PC-9 (cell line): Measurements from ENCODE around the gene EFEMP2. TPM values are rescaled to one million over a fixed set of nuclear protein-coding genes. Genes with fewer than 3 reads are reported as not detected.

Source experiments
- BruUV-seq: library from RNA; stranded (reverse); fragments of 400-500 nt; replicated peaks from 2 replicates; lab custom pipeline; 2021; lab: Mats Ljungman, UMichigan
- CTCF ChIA-PET: fragments of 300-600 bp; sonication (Branson Sonifier 250); formaldehyde crosslinking; loops from one replicate; lab custom pipeline; 2022; ENCODE audit warnings: antibody characterized with exemption; lab: Charles Lee
- POLR2A ChIA-PET: fragments of 300-600 bp; sonication (Branson Sonifier 250); formaldehyde crosslinking; loops from one replicate; lab custom pipeline; 2022; ENCODE audit warnings: antibody characterized with exemption; ENCODE audit not compliant: unreplicated experiment; lab: Charles Lee
- DNase-seq, 2 experiments: peaks; one replicate each; pipeline versions ENCODE4 v3.0.0 to v3.0.0-alpha.2; 2015 to 2022; ENCODE audit warnings: mixed read lengths in 1 of 2
- H2AFZ ChIP-seq: fragments of 200-600 bp; sonication (generic); 2 replicates; pipeline ENCODE4 v1.8.1; 2017; ENCODE audit warnings: antibody characterized with exemption
- H3F3A ChIP-seq: fragments of 200-600 bp; sonication (generic); 2 replicates; pipeline ENCODE4 v1.8.1; 2017; ENCODE audit warnings: antibody characterized with exemption, mild to moderate bottlenecking, low read depth; ENCODE audit not compliant: insufficient read depth
- H3K27ac ChIP-seq: fragments of 200-600 bp; sonication (generic); 2 replicates; pipeline ENCODE4 v1.6.1; 2016; ENCODE audit warnings: mixed run types
- H3K27me3 ChIP-seq: fragments of 200-600 bp; sonication (generic); 2 replicates; pipeline ENCODE4 v1.6.1; 2016; ENCODE audit warnings: low read depth, mixed run types; ENCODE audit not compliant: insufficient read depth
- H3K36me3 ChIP-seq: fragments of 200-600 bp; sonication (generic); 2 replicates; pipeline ENCODE4 v1.6.1; 2016; ENCODE audit warnings: low read depth, mixed run types
- H3K4me1 ChIP-seq: fragments of 200-600 bp; sonication (generic); replicated peaks from 2 replicates; pipeline ENCODE4 v1.6.1; 2016; ENCODE audit warnings: mixed run types; ENCODE audit not compliant: insufficient read depth
- H3K4me2 ChIP-seq: fragments of 200-600 bp; sonication (generic); 2 replicates; pipeline ENCODE4 v1.6.1; 2017; ENCODE audit warnings: mixed run types
- H3K4me3 ChIP-seq: fragments of 200-600 bp; sonication (generic); 2 replicates; pipeline ENCODE4 v1.6.1; 2016; ENCODE audit warnings: mixed run types
- H3K79me2 ChIP-seq: fragments of 200-600 bp; sonication (generic); 2 replicates; pipeline ENCODE4 v1.6.1; 2017; ENCODE audit warnings: low read depth, mixed run types
- H3K9me2 ChIP-seq: fragments of 200-600 bp; sonication (generic); 2 replicates; pipeline ENCODE4 v1.8.1; 2017; ENCODE audit warnings: mild to moderate bottlenecking; ENCODE audit not compliant: insufficient read depth
- H3K9me3 ChIP-seq: fragments of 200-600 bp; sonication (generic); 2 replicates; pipeline ENCODE4 v1.8.1; 2016; ENCODE audit warnings: low read depth; ENCODE audit not compliant: insufficient read depth
- H4K20me1 ChIP-seq: fragments of 200-600 bp; sonication (generic); 2 replicates; pipeline ENCODE4 v1.8.1; 2017; ENCODE audit not compliant: insufficient read depth
- EZH2 ChIP-seq: fragments of 200-600 bp; sonication (generic); IDR thresholded peaks from 2 replicates; pipeline ENCODE4 v1.8.0; 2017; ENCODE audit warnings: antibody characterized with exemption, low read depth
- intact Hi-C: fragments of 100-400 bp; cut with micrococcal nuclease; formaldehyde crosslinking; loops from one replicate; pipeline ENCODE4 v1.10.0; 2022; ENCODE audit not compliant: unreplicated experiment
- total RNA-seq: library from RNA; stranded (reverse); gene quantifications from 2 replicates; pipeline ENCODE4 v1.2.3, GENCODE V29; 2021
- TF ChIP-seq, protein P1 (sequence below): fragments of 200-600 bp; sonication (generic); conservative IDR thresholded peaks from 2 replicates; pipeline ENCODE4 v1.6.1; 2017; ENCODE audit warnings: mixed run types, antibody characterized with exemption, mild to moderate bottlenecking, moderate library complexity

The EFEMP2 gene
- total RNA-seq, 1 experiment from 2014 or later, result 18.1 TPM

DNA sequence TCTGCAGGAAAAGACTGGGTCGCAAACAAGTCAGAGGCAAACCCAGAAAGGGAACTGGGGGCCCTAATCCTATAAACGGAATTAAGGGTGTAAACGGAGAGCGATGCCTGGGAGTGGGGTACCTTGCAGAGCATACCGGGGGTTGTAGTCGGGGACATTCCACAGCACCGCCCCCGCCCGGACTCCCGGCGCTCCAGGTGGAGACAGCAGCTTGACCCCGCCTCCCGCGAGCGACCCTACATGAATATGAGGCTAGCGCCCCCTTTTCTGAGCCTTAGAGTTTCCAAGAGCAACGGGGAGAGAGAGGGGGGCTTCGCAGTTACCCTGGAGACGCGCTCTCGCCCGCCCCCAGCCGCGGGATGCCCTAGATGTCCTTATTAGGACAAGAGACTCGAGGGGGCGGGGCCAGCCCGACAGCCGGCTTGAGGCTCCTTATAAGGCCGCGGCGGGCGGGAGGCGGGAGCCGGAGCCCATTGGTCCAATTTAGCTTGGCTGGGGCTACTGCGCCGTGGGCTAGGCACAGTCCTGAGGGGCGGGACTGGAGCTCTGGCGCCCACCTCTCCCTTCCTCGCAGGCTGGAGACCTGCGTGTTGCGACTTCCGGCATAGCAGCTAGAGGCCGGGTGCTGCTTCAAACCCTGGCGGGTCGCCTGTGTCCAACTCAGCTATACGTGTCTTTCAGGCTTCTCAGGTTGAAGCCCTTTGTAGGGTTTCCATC lies 13.3 kb downstream of the EFEMP2 start:
- Histone ChIP-seq H3K79me2 (peaks cover 61% of the 10 kb centered on the region), H3K4me3 (peak overlapping the region; percentile 96), H3K27me3 (no peaks in the 10 kb centered on the region), H3K4me1 (peaks cover 21% of the 10 kb centered on the region), H3F3A (peaks cover 51% of the 10 kb centered on the region), H3K36me3 (peaks cover 36% of the 10 kb centered on the region), H4K20me1 (peaks cover 32% of the 10 kb centered on the region), H2AFZ (peak overlapping the region; percentile 92), H3K27ac (peak overlapping the region; percentile 79), H3K9me3 (no peaks in the 10 kb centered on the region), H3K4me2 (peak overlapping the region; percentile 88), H3K9me2 (no peaks in the 10 kb centered on the region)
- CTCF ChIA-PET, result interaction anchor here (0.9 to 2.4 kb wide), 6 partner anchors 26 to 163 kb away, joined by 3 to 24 read pairs (median 8); partner anchors contain the start of genes BANF1, CCDC85B and FIBP
- TF ChIP-seq EZH2, result no peak
- TF ChIP-seq, protein P1, sequence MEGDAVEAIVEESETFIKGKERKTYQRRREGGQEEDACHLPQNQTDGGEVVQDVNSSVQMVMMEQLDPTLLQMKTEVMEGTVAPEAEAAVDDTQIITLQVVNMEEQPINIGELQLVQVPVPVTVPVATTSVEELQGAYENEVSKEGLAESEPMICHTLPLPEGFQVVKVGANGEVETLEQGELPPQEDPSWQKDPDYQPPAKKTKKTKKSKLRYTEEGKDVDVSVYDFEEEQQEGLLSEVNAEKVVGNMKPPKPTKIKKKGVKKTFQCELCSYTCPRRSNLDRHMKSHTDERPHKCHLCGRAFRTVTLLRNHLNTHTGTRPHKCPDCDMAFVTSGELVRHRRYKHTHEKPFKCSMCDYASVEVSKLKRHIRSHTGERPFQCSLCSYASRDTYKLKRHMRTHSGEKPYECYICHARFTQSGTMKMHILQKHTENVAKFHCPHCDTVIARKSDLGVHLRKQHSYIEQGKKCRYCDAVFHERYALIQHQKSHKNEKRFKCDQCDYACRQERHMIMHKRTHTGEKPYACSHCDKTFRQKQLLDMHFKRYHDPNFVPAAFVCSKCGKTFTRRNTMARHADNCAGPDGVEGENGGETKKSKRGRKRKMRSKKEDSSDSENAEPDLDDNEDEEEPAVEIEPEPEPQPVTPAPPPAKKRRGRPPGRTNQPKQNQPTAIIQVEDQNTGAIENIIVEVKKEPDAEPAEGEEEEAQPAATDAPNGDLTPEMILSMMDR, result peak; percentile 38; the same call in 1 of the 2 replicates
- DNase-seq, result peak; percentile 96 to 99
- POLR2A ChIA-PET, result interaction anchor here (0.5 to 1.9 kb wide), 20 partner anchors 26 to 1925 kb away, joined by 3 to 29 read pairs (median 4); partner anchors contain the start of genes CCDC85B, FIBP, KAT5 and PCNX3
- no TSS peak for BruUV-seq
- intact Hi-C loops, result loop anchor here (1.0 to 2.0 kb wide), 4 partner anchors 29 to 244 kb away; partner anchors contain the start of genes FIBP, MAP3K11, OVOL1 and PCNX3

DNA sequence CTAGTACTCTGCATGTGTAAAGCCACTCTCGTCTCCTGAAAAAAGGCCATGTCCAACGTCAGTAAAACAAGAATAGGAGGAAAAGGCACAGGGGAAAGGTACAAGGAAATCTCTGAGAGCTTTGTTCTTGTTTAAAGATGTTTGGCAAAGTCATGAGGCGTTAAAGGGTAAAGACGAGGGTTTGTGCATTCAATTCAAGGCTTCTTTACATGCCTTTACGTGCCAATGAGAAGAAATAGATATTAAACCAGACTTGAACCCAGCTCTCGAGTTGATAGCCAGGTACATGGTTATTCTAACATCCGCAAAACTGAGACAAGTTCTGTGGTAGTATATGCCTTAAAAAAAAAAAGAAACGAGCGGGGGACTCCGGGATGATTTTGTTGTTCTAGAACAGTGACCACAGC lies 13.9 kb downstream of the EFEMP2 start:
- Histone ChIP-seq H3K27ac (peak overlapping the region; percentile 45), H4K20me1 (peaks cover 38% of the 10 kb centered on the region), H3K36me3 (peaks cover 37% of the 10 kb centered on the region), H2AFZ (peak overlapping the region; percentile 92), H3K9me2 (no peaks in the 10 kb centered on the region), H3K27me3 (no peaks in the 10 kb centered on the region), H3K9me3 (no peaks in the 10 kb centered on the region), H3K4me1 (peaks cover 21% of the 10 kb centered on the region), H3F3A (peaks cover 53% of the 10 kb centered on the region), H3K4me3 (peak overlapping the region; percentile 96), H3K79me2 (peaks cover 67% of the 10 kb centered on the region), H3K4me2 (peak overlapping the region; percentile 88)
- TSS peak; percentile 28 for BruUV-seq
- no peak for DNase-seq
- intact Hi-C loops, result loop anchor here (1.0 to 2.0 kb wide), 5 partner anchors 30 to 244 kb away; partner anchors contain the start of genes FIBP, MAP3K11, OVOL1 and PCNX3
- TF ChIP-seq EZH2, result no peak
- TF ChIP-seq, protein P1, result no peak
- ChIA-PET CTCF (interaction anchor here (0.7 to 2.0 kb wide), 2 partner anchors 11 to 26 kb away, joined by 6 to 10 read pairs; no protein-coding TSS in a partner anchor), POLR2A (interaction anchor here (0.5 to 1.7 kb wide), 17 partner anchors 10 to 1628 kb away, joined by 3 to 37 read pairs (median 4); partner anchors contain the start of genes CCDC85B, RNASEH2C and SF3B2)
